ENCODE measurements around the gene CAMK2D.
A peak's percentile ranks its signal among the peaks of the same experiment; 100 is the strongest.

CAMK2D gene

DNA sequence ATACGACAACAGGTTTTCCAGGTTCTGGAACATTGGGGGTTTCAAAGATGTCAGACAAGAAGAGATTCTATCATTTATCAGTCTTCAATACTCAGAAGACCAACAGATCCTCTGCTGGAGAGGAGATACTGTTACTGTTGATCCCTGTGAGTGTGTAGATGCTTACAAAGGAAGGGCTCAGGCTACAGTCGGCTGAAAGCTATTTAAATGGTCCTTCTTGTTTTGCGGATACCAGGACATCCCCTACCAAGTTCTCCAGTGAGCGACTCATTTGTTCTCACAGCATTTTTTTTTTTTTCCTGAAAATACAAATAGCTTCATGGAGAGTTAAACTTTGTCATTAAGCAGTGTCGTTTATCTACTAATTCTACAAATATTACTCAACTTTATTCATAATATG lies 201.6 kb downstream of the CAMK2D start:
- no peak for DNase-seq

- no peak for DNase-seq
Measured at GRCh38 chr4:113556382-113557134, 205.0 kb downstream of the CAMK2D start.

DNA sequence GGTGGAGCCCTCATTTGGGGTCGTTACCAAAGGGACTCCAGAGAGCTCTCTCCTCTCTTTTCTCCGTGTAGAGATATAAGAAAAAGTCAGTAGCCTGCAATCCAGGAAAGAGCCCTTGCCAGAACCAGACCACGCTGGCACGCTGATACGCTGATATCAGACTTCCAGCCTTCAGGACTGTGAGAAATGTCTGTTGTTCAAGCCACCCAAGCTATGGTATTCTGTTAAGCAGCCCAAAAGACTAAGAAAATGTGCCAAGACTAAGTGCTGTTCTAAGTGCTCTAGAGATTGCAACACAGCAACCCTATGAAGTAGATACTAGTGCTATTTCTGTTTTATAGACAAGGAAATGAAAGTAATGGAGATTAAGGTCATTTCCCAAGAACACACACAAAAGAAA lies 205.7 kb downstream of the CAMK2D start:
- DNase-seq = no peak

DNA sequence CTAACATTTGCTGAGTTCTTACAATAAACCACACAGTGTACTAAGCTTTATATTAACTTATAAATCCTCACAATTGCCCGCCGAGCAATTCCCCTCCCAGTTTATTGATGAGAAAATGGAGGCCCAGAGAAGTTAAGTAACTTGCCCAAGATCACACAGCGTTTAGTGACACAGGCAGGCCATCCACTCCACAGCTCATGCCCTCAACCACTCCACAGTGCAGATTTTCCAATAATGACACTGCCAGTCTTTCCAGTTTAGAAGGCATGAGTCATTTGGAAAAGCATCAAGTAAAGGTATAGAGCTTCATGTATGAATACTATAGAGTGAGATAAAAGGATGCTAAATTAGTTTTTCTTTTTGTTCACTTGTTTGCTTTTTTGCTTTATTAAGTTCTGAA lies 208.5 kb downstream of the CAMK2D start:
- DNase-seq = no peak

DNA sequence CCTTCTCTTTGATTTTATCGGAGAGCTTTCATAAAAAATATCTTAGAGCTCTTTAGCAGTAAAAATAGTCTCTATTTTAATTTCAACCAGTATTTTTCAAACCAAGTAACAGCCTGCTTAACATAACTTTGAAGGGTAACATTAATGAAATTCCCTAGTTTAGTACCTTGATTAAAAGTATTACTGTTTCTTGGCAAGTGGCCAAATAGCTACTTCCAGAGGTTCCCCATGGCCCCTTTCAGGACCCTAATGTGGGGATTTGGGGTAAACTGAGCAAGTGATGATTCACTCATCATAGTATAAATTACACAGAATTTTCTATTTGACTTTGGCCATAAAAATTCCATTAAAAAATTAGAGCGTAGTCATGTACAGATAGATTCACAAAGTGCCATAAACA lies 211.0 kb downstream of the CAMK2D start:
- DNase-seq = no peak

DNA sequence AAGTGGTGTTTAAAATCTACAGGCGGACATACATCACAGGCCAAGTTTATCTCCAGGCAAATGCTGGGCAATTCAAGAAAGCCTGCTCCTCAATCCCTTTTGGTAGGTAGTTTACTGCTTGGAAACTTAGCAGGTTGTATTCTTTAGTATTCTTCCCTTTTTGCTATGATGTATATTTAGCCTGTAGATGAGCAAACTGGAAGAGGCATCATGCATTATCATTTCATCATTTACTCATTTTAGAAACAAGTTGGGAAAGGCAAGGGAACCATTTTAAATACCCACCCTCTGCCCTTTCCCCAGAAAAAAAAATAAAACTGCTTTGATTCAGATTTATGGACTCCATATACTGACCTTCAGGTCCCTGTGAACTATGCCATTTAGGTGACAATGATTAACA lies 213.2 kb downstream of the CAMK2D start:
- no peak for DNase-seq

DNA sequence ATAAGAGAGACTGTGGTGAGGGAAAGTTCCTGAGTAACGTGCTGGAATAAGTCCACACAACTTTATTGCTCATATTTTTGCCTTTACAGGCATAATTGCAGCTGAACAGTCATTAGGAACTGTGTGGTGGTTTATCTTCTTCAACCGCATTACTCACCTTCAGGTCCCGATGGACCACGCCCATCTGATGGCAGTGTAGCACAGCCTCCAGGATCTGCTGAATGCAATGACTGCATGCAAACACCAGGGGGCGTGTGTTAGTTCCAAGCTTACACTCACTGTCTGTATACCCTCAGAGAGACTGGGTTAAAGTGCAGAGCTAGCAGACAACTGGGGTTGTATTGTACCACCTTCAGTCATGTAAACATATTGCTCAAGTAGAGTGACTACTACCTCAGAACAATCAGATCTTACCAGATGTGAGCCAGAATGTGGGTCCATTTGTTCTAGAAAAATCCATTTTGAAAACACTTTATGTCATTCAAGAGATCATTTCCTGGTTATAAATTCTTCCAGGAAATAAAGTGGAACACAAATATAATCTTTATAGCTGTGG lies 214.0 kb downstream of the CAMK2D start:
- peak; percentile 39 to 48 for DNase-seq

DNA sequence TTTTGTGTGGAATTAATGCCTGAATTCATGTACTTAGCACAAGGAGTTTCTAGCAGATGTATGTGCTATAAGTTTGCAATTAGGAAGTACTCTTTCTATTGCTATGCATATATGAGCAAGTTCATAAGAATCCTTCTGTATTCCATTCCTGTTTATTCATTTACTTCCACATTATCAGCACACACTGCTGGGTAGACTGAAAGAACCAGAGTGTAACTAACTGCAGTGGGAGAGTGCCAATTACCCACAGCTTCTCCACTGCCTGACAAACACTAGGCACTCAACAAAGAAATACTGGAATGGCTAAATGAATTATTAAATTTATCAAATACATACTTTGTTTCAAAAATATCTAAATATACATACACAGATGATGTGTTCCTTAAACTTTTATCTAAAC lies 219.6 kb downstream of the CAMK2D start:
- no peak for DNase-seq

- no peak for DNase-seq
Measured at GRCh38 chr4:113540859-113541258, 220.7 kb downstream of the CAMK2D start.

- no peak for DNase-seq
Measured at GRCh38 chr4:113539408-113539807, 222.1 kb downstream of the CAMK2D start.

GRCh38 chr4:113537628-113538027 lies 223.9 kb downstream of the CAMK2D start:
- DNase-seq = no peak

GRCh38 chr4:113537203-113537602 lies 224.3 kb downstream of the CAMK2D start:
- DNase-seq = no peak

DNA sequence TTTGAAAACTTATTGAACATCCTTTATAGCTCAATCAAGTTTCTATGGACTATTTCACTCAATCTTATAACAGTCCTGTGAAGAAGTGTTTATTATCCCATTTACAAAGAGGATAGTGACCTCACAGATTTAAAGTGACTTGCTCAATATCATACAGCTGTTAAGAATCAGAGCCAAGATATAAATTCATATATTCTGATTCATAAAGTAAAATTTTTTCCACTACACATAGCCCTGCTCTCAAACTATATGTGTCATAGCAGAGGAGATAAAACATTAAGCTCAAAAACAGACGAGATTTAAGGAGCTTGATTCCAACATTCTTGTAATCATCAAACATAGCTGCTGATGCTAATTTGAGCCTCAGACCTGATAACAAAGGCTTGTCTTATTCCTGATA lies 226.8 kb downstream of the CAMK2D start:
- no peak for DNase-seq

DNA sequence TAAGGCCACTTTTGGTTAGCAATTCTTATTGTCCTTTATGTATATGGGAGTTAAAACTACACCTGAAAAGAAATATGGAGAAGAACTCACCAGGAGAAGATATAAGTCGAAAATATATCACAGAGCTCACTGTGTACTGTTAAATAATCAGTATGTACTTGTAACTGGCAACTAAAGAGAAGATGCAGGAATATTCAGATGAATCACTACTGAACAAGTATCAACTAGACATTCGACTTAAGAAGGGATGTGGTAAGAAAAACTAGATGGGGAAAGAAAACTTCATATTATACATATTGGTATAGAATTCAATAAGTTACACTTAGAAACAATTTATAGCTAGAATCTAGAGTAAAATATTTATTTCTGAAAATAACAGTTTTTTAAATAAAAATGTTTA lies 230.0 kb downstream of the CAMK2D start:
- DNase-seq = no peak

GRCh38 chr4:113528395-113528794 lies 233.1 kb downstream of the CAMK2D start:
- no peak for DNase-seq

DNA sequence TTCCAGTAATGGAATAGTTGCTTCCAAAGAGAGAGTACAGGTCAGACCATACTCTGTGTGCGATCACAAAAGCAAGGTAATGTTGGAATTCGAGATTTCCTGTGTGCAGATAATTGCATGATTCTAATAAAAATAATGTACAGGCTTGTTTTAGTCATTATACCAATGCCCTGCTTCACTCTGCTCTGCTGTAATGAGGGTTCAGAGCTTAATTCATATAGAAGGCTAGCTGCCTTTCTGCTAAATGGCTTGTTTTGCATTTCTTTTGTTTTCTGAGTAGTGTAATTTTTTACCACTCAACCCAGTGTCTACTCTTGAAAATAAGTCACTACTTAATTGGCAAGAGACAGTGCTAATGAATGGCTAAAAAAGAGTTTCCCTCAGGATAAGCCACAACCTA lies 236.0 kb downstream of the CAMK2D start:
- DNase-seq = no peak

DNA sequence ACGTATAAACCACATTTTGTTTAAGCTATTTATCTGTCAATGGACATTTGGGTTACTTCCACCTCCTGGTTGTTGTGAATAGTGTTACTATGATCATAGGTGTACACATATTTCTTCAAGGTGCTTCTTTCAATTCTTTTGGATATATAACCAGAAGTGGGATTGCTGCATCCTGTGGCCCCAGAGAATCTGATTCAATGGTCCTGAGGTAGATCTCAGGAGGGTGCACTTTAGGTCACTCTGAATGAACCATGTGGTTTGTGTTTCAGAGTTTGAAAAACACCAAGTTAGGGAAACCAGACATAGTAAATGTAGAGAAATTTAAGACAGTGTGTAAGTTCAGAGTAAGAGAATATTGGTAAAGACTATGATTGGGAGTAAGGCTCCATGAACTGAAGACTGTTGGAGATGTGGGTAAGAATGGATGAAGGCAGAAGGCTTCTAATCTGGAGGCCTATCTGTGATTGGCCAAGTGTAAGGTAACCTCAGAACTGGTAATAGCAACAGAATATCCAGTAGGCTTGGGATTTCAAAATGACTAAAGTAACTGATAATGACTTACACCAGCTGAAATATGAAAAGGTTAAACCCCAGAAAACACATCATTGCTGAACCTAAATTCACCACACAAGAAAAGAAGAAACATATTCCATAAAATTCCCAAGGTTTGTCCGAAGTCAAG lies 236.9 kb downstream of the CAMK2D start:
- DNase-seq = no peak

DNA sequence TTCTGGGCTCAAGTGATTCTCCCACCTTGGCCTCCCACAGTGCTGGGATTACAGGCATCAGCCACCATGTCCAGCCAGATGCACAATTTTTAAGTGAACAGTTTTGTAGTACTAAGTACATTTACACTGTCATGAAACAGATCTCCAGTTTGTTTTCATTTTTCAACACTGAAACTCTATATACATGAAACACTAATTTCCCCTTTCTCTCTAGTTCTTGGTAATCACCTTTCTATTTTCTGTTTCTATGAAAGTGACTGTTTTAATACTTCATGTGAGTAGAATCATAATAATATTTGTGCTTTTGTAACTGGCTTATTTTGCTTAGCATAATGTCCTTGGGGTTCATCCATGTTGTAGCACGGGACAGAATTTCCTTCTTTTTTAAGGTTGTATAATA lies 237.4 kb downstream of the CAMK2D start:
- no peak for DNase-seq

DNA sequence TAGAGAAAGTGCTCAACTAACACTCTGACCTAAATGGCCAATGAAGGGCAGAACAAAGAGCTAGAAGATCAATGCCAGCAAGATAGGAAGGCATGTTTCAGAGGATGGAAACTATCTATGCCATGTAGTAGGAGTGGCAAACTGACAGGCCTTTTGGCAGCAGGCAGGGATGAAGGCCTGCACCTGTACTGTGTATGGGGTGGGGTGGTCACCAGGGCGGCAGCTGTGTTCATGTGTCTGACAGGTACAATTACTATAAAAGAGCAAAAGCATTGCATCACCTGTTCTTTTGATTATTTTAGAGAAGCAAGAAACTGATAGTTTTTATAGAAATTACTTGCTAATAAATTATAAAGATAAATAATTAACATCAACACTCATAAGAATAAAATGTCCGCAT lies 239.1 kb downstream of the CAMK2D start:
- DNase-seq = no peak

DNA sequence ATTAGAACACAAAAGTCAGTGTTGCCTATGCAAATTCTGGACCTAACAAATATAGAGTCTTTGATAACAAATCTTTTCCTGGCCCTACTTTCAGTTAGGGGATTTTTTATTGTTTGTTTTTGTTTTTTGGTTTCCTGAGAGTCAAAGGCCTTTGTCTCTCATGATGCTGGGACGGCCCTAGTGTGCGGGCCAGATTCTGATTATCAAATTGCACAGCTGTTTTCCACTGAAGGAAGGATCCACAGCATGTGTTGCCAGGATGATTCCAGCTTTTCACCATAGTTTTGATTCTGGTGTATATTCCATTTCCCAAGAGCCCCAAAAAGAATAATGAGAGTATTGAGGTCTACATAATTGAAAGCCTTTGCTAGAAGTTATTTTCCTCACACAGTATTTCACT lies 248.2 kb downstream of the CAMK2D start:
- no peak for DNase-seq

DNA sequence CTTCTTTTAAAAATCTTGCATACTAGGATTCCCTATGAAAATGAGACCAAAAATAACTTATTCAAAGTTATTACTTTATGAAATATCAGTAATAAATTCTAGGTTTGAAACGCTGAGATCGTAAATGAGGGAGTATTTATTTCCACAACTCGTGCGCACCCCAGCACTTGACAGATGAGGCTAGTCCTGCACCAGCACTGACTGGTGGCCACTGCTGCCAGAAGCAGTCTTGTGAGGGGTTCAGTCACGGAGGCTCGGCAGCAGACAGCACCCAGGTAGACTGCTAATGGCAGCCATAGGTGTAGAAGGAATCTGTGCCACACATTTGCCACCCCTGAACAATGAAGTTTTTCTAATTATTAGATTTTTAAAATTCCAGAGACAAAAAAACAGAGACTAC lies 248.7 kb downstream of the CAMK2D start:
- no peak for DNase-seq

DNA sequence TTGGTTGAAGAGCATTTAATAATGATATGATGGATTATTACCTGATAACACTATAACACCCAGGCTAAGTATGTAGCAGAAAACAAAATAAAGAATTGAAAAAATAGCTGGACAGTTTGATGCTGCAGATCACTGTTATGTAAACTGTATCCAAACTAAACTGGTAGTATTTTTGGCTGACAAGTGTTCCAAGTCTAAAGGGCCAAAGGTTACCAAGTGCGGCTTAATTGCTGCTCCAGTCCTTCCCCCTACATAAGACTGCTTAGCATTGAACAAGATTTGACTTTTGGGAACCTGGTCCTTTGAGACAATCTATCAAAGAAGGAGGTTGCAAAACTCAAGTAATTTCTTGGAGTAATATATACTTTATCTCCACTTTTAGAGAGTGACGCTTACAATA lies 249.6 kb downstream of the CAMK2D start:
- no peak for DNase-seq

DNA sequence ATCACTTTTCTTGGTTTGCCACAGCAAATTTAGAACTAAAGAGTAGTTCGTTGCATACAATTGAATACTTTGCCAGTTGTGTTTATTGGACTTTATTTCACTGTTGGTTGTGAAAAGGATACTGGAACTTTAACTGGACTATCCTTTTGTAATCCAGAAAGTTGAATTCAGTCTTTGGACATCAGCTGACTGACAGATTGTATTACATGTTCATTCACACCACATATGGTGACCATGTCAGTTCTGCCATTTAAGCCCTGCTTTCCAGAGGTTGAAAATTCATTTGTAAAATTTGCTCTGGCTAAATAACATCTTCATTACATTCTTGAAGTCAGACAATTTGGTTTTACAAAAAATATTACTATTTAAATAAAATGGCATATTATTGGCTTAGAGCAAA lies 251.7 kb downstream of the CAMK2D start:
- DNase-seq = no peak

GRCh38 chr4:113505044-113505443 lies 256.5 kb downstream of the CAMK2D start:
- no peak for DNase-seq

DNA sequence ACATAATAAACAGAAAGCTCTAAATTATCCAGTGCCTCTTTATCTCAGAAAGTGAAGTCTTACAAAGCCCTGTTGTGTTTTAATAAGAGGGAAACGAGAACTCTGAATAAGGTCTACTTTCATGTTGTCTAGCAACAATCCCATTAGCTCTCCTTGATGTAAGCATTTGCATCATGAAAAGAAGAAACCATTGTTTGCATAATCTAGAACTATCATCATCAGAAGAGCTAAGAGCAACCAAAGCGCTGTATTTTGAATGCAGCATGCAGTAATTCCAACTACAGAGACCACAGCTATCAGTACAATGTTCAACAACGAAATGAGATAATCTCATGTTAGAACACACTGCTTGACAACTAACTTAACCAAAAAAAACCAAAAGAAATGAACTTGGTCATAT lies 257.1 kb downstream of the CAMK2D start:
- DNase-seq = peak in 1 of 2 experiments; percentile 22

All from NCI-H1930 (cell line).